C1 segment of cervical spinal cord (tissue), 14 donors: ENCODE results near the gene MED13.
"Not testable (repeated sequence)": the region's sequence is repeated elsewhere in the genome, so short reads cannot be mapped to it uniquely, and the experiment has no call there.

ENCODE experiments used
- DNase-seq, 14 donors: peaks; one replicate each; lab custom pipeline; 2025; lab: John Stamatoyannopoulos, UW

MED13 gene

DNA sequence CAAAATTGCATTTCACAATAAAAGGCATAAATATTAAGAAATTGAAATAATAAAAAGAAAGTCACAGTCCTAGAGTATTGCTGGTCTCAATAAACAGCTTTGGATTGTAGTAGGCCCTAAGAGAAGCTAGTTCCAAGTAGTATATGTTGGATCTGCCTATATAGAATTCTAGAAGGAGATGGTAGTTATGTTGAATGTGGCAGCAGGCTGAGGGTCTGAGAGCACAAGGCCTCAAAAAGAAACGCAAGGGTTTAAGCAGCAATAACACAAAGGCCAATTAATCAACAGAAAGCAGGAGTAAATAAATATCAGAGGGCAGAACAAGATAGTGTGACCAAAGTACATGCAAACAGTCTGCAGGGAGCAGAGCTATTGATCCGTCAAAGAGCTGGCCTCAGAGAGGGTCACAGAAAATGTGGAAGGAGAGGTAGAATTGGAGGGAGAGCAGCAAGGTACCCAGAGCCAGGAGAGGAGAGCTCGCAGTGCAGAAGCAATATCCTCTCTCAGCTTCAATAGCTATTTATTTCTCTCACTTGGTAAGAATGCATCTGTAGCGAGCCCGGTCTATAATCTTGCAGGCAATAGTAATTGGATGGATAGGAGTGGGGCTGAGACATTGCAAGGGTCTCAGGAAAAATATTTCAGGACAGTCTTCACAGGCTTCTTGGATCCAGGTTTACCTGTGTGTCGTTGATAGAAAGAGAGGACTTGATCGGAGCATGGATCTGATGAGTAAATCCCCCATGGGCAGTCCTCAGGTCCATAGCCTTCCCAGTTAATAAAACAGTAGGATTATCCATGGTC lies 25.1 kb upstream of the MED13 start:
- no peak for DNase-seq

DNA sequence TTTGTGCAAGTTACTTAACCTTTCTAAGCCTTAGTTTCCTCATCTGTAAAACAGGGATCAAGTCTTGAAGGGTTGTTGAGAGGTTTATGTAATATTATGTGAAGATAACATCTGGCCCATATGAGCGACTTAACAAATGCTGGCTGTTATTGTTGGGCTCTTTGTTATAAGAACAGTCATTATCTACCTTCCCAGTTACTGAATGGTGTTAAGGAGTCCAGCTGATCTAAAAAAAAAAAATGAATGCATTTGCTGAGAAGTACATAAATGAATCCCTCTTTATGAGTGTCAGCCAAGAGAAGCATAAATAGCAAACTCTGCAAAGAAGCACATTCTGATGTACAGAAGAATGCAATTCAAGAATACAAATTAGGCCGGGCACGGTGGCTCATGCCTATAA lies 24.3 kb upstream of the MED13 start:
- DNase-seq, result no peak

DNA sequence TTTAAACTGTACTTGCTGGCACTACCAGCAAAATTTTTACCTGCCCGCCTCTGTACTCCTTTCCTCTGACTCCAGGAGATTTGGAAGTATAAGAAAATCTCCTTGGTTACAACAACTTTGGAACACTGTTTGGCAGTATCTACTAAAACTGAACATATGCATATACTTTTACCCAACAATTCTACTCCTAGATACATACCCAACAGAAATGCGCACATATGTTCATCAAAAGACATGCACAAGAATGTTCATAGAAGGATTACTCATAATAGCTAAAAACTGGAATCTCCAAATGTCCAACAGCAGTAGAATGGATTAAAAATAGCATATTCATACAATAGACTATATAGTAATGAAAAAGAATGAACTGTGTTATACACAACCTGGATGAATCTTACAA lies 21.7 kb upstream of the MED13 start:
- no peak for DNase-seq

DNA sequence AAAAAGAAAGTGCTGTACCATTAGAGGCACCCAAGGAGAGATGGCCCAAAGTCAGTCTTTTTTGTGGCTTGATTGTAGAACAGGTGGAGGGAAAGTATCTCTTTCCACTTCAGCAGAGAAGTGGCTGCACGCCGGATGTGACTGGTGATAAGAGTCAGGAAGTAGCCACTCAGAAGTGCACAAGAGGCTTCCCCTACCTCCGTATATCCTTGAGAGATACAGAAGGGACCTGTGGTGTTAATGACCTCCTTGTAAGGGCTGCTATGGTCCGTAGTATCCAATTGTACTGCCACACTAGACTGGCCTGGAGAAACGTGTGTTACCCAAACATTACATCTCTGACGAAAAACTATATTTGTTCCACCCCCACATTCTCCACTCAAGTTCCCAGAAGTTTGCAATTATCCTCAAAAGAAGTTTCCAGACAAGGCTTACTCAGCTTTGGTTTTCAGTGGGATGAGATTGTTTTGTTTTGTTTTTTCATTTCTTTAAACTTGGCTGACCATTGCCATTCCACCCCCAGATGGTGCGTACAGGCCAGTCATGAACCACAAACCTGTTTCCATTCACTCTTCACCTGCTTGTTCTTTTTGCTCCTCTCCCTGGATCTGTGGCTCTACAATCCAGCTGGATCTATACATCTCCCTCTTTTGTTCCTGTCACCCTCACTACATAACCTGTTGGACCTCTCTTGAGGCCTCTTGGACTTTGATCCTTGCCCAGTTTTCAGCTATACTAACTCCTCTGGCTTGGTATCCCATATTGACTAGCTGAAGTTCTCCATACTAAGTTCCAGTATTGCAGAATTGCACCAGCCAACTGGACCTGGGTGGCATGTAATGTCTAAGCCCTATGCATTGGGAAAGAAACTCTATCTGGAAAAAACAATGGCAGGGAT lies 20.7 kb upstream of the MED13 start:
- DNase-seq, result no peak

DNA sequence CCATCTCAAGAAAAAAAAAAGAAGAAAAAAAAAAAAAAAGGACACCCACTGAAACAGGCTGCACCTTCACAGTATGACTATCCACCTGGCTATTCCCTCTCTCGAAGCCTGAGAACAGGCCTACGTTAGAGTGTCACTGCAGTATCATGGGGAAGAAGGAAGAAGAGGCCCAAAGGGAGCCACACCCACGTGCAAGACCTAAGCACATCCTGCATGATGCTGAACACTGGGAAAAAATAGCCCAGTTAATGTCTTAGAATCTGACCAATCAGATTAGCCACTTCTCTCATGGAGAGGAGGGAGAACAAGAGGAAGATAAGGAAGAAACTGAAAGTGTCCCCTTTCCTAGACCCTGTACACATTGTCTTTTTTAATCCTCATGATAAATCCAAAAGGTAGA lies 19.5 kb upstream of the MED13 start:
- DNase-seq, result no peak

DNA sequence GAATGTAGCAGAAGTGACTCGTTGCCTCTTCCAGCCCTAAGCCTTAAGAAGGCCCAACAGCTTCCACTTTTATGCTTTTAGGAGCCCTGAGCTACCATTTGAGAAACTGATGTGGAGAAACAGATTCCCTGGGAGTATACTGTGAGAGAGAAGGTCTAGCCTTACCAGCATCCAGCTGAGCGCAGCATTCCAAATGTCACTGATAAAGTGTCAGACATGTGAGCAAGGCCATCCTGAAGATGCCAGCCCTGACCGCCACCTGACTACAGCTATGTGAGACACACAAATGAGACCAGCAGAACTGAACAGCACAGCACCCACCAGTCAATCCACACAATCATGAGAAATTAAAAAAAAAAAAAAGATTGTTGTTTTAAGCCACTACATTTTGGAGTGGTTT lies 18.6 kb upstream of the MED13 start:
- no peak for DNase-seq

DNA sequence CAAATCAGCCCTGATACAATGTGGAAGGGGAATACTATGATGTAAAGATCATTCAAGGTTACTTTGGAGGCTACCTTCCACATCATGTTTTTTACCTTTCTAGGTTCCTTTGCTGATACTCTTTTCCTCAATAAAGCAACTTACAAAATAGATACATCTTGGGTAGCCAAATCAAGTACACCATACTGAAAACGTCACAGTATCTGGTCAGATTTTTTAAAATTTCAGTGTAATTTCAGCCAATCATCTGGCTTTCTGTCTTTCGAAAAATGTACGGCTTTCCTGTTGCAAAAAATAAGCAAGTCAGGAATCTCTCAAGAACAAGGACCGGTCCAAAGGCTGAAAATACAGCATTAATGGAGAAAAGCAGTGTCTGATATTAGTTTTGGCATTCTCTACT lies 15.6 kb upstream of the MED13 start:
- no peak for DNase-seq

DNA sequence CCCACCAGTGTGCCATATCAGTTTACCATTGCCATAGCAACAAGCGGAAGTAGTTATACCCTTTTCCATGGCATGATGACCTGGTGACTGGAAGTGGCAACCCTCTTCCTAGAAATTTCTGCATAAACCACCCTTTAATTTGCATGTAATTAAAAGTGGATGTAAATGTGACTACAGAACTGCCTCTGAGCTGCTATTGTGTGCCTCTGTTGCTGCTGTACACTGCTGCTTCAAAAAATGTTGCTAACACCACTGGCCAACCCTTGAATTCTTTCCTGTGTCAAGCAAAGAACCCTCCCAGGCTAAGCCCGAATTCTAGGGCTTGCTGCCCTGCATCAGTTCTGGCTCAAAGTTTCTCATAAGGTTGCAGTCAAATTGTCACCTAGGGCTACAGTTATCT lies 12.9 kb upstream of the MED13 start:
- DNase-seq, result no peak

DNA sequence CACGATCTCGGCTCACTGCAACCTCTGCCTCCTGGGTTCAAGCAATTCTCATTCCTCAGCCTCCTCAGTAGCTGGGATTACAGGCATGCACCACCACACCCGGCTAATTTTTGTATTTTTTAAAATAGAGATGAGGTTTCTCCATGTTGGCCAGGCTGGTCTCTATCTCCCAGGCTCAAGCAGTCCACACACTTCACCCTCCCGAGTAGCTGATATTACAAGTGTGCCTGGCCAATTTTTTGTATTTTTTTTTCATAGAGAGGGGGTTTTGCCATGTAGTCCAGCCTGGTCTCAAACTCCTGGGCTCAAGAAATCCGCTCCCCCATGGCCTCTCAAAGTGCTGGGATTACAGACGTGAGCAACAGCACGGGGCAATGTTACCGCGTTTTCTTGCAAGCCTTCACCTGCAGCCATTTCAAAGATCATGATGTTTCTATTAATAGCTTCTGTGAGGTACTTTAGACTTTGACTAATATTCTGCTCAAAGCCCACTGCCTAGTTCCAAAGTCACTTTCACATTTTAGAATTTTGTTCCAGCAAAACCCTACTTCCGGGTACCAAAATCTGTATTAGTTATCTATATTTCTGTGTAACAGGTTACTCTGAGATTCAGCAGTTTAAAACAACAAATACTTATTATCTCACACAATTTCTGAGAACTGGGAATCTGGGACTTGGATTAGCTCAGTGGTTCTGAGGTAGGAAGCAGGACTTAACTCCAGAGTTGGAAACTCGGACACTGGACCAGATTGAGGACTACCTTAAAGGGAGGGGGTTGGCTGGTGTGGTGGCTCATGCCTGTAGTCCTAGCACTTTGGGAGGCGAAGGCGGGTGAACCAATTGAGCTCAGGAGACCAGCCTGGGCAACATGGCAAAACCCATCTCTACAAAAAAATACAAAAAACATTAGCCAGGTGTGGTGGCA lies 12.0 kb upstream of the MED13 start:
- DNase-seq, result no peak

DNA sequence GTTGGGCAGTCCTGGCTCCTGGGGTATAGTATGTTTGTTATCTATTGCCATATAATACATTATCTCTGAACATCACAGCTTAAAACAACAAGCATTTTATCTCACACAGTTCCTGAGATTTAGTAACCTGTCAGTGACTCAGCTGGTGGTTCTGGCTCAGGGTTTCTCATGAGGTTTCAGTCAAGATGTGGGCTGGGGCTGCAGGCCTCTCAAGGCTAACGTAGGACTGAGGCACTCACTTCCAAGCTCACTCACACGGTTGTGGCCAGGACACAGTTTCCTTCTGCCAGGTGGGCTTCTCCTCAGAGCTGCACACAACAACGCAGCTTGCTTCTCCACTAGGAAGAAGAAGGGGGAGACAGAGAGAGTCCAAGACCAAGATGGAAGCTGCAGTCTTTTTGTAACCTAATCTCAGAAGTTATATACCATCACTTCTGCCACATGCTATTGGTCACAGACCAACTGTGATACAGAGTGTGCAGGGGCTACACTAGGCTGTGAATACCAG lies 10.3 kb upstream of the MED13 start:
- no peak for DNase-seq

DNA sequence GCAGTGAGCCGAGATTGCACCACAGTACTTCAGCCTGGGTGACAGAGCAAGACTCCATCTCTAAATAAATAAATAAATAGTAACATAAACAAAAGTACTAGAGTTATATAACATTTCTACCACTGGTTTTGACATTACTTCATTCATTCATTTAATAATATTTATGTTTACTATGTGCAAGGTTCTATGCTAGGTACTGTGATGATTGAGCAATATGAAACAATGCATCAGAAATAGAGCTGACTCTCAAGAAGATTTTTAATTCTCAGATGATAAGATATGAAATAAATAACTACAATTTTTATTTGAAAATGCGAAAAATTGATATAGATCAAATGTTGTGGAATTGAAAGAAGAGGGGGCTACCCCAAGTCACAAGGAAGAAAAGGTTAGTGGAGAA lies 8.9 kb upstream of the MED13 start:
- no peak for DNase-seq

DNA sequence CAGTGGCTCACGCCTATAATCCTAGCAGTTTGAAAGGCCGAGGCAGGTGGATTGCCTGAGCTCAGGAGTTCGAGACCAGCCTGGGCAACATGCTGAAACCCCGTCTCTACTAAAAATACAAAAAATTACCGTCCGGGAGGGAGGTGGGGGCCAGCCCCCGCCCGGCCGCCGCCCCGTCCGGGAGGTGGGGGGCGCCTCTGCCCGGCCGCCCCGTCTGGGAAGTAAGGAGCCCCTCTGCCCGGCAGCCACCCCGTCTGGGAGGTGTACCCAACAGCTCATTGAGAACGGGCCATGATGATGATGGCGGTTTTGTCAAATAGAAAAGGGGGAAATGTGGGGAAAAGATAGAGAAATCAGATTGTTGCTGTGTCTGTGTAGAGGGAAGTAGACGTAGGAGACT lies 7.8 kb upstream of the MED13 start:
- not testable (repeated sequence) for DNase-seq

DNA sequence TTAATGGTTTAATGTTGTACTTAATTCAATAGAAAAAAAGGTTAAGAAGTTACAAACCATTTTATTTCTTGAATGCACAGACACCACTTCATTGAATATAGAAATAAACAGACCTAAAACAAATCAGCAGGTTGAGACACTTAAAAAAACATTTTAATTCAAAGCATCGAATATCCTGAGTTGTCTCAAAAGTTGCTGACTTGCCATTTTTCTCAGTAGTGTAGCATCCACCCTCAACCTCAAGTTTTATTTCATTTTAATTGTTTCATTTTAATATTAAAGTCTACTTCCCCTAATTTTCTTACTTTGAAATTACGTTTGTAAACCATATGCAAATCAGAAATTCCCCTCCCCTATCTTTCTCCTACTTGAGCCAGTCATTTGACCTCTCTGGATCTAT lies 5.8 kb upstream of the MED13 start:
- no peak for DNase-seq

DNA sequence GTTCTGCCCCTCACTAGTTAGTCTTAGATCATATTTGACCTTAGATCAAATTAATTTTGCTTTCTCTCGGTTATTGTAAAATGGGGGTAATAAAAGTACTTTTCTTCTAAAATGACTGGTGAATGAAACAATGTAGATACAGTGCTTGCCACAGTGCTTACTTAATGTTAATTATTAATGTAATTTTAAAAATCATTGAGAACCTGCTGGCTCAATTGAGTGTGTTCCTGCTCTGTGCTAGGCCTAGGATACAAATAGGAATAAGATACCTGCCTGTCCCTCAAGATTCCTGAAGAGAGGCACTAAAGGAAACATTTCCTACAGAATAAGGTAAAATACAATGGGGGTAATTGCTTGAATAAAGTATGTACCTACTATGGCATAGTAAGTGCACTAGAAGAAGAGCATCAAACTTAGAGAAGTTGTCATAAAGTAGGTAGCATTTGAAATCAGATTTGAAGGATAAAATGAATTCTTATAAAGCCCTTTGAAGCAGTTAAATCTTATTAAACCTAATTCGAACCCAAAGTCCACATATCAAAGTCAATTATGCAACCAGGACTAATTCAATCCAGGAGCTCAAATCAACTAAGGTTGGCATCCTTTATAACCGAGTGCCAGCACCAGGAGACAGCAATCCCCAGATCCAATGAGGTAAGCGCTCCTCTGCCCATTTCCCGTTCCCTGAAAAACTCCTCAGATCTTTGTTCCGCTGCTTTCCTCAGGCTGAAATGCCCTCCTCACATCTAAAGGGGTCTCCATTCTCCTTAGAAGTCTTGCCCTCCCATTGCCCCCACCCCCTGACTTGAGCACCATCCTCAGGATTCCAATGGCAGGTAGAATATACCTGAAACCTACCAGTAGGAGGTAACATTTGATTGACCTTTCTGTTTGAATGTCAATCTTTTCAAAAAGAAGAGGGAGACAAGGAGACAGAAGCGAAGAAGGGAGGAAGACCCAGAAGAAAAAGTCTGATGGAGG lies 2.4 kb upstream of the MED13 start:
- DNase-seq, result no peak

DNA sequence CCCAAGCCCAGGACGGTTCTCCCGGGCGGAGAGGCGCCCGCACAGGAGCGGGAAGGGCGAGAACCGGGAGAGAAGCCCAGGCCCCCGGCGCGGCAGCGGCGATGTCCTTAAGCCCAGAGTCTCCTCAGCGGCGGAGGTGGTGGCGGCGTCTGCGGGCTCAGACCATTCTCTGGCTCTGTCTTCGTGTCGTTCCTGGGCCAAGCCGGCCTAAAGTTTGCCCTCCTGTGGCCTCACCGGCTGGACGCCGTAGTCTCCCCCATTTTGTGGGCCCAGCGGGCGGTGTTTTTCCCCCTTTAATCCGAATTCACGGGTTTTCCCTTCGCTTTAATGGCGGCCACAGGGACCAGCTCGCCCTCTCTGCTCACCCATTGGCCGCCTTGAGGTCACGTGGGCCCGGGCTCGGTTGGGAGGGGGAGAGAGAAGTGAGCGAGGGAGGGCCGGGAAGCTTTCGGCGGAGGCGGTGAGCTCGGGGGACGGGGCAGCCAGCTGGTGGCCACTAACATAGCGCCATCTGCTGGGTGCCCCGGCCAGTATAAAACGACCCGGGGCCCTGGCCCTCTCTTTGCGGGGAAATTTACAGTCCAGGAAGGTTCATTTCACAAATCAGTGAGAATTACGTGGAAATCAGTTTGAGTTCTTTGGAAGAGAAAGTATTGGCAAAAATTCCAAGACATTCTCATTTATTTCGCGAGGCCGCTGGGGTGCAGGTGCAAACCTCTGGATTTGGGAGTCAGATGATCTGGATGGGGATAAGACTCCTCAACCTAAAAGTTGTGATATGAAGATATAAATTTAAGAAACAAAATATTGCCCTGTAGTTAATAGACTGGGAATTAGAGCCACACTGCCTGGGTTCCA lies 762 bp upstream of the MED13 start:
- peak; percentile 67 to 97 (median 96) for DNase-seq

DNA sequence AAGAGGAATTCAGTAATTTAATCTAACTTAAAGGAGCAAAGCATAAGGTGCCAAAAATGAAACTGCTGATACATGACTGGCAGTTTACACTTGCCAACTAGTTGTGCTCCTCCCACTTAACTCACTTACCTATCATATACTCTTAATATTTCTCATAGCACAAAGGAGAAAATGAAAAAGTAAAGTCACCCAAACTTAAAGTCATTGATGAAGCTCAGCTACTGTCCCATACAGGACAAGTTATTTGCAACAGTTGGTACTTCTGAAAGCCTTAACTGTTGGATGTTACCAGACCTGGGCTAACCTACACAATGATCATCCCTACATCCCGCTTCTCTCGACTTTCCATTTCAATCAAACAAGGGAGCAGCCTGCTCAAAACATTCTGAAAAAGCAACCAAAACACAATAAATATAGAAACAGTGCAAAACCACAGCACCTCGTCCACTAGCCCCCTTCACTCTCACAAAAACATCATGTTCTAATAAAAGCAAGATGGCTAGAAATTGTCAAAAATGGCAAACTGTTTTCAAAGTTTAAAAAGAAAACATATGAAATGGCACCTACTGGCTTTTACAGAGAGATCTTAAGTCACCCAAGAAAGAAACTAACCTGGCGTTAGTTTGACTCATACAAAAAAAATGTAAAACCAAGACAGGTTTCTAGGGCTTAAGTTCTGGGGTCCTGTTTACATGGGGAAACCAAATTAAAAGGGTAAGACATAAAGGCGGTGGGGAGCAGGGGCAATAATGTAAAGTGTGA lies 868 bp downstream of the MED13 start:
- DNase-seq, result peak in 2 of 14 donors; percentile 0

DNA sequence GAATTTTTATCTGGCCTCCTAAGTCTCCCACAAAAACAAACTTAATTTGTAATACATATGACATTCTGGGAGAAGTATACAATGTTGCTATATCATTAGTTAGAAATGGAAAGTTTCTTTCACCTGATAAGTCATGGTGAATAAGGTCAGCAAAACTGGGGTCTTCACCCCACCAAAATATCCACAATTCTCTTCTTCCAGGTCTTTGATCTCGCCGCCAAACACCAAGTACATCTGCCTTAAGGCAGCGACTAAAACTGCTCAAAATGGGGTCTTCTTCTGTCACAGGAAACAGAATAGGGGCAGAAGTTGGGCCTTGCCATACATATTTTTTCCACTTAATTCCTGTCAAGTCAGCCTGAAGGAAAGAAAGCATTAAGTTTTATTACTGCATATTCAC lies 2.1 kb downstream of the MED13 start:
- DNase-seq, result no peak

DNA sequence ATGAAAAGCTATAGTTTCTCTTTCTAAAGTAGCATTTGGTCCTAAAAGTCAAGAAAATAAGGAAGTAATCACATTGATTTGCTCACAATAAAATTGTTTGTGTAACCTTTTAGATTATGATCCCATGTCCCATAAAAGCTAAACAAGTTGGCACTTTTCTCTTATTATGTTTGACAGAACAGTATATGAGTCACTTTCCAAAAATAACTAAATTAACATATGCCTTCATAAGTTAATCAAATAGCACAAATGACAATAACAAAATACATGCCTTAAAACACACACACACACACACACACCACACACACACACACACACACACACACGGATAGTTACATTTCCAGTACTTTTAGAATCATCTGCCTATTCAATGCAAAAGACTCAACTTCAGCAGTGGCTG lies 2.8 kb downstream of the MED13 start:
- peak in 1 of 14 donors; percentile 2 for DNase-seq

DNA sequence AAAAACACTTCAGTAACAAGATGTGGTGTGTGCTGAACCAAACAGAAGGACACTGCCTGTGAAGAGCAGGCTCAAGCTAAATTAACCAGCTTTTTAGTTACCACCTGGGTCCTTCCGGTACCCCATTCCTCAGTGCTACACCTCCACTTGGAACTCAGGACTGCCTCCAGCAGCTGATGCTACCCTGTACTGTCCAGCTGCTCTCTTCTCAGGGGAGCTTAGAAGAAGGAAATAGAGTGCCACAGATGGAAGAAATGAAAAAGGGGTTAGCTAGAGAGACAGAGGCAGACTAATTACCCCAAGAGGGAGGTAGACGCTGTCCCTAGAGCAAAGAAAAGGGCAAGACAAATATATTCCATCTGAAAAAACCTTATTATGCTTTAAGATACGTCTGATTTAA lies 5.7 kb downstream of the MED13 start:
- DNase-seq, result no peak
